ENCODE data around the gene SLC35G1.

The SLC35G1 gene

DNA sequence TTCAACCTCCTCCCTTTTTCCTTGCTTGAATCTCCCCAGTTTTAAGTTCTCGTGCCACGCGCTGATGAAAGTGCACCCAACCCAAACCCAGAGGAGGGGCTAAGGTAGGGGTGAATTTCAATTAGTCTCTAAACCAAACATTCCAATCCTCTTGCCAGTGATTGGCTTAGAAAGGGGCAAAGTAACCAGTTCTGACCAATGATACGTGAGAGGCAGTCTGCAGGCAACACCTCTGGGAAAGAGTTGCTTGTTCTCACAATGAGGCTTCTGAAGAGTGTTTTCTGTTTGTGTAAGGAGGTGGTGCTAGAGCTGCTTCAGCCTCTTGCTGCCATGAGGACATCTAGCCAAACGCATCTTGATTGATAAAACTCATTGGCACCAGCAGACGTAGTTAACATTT, 21.8 kb downstream of the SLC35G1 start:
- H3K36me3 Mint-ChIP-seq, result peaks cover 3% of the 10 kb centered on the region
- H3K9me3 Mint-ChIP-seq, result no peaks in the 10 kb centered on the region
- no peaks in the 10 kb centered on the region for H3K27me3 Mint-ChIP-seq
- H3K4me3 Mint-ChIP-seq, result no peak overlapping the region
- no peak overlapping the region for H3K27ac Mint-ChIP-seq
- H3K4me1 Mint-ChIP-seq, result peaks cover 4% of the 10 kb centered on the region

DNA sequence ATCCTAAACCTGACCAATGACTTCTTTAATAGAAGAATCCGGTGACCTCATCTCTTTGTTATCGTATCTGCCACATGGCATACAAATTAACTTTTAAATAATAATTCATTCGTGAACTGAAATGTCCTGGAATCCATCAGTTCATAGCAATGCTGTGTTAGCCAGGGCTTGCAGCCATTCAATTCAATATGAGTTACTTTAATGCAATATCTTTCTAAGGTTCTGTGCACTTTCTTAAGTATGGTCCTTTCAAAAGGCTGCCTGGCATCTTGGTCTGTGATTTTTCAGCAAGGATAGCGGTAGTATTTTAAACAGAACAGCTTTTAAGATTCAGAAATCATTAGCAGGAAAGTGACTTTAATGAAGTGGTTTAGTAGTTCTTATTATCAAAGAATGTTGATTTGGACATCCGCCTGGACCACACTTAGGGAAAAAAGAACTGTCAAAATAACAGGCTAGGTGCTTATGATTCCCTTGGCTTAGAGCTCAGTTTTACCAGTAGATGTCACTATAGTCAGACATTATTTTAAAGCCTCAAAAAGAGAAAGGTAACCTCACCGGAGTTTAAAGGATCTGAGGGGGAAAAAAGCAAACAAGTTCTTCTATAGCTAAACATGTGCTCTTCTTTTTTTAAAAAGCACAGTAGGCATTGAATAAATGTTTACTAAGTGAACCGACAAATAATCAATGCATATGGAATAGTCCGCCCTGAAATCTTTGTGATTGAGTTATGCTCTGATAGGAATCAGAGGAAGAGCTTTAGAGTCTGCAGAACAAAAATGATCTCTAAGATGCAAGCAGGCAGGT, 22.7 kb downstream of the SLC35G1 start:
- no peak overlapping the region for H3K4me3 Mint-ChIP-seq
- no peak overlapping the region for H3K27ac Mint-ChIP-seq
- no peaks in the 10 kb centered on the region for H3K27me3 Mint-ChIP-seq
- H3K9me3 Mint-ChIP-seq, result no peaks in the 10 kb centered on the region
- H3K36me3 Mint-ChIP-seq, result peaks cover 3% of the 10 kb centered on the region
- peaks cover 4% of the 10 kb centered on the region for H3K4me1 Mint-ChIP-seq

DNA sequence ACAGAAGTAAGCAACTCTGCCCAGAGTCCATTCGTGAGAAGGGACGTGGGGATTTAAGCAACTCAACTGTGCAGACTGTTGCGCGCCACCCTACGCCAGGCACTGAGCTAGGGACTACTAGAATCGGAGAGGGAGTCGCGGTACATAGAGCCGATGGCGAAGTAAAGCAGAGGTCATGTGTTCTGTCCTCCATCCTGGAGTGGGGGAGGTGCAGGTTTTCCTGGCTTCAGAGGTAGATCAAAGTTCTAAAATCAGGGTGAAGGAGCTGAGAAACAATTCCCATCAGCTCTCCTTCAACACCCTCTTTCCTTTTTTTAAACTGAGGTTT, 23.2 kb downstream of the SLC35G1 start:
- Mint-ChIP-seq H3K4me3 (no peak overlapping the region), H3K27me3 (no peaks in the 10 kb centered on the region), H3K36me3 (peaks cover 3% of the 10 kb centered on the region), H3K9me3 (no peaks in the 10 kb centered on the region), H3K4me1 (peaks cover 4% of the 10 kb centered on the region), H3K27ac (no peak overlapping the region)

DNA sequence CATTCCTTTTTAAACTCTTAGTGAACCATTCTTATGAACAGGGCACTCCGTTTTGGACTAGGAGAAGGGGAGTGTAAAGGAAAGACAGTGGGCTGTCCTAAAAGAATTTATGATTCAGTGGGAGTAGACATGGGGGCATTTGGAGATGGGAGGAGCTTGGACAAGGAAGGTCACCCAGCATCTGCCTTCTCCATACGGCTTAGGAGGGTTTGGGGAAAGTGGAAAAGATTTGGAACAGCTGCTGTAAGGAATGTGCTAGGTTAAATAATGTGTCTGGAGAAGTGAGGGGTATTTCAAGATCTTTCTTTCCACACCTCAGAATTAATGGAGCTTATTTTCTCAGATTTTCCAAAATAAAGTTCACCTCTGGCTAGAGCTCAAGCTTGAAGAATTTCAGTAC, 24.0 kb downstream of the SLC35G1 start:
- Mint-ChIP-seq H3K4me1 (peaks cover 4% of the 10 kb centered on the region), H3K4me3 (no peak overlapping the region), H3K27ac (no peak overlapping the region), H3K9me3 (no peaks in the 10 kb centered on the region), H3K27me3 (no peaks in the 10 kb centered on the region), H3K36me3 (peaks cover 1% of the 10 kb centered on the region)

DNA sequence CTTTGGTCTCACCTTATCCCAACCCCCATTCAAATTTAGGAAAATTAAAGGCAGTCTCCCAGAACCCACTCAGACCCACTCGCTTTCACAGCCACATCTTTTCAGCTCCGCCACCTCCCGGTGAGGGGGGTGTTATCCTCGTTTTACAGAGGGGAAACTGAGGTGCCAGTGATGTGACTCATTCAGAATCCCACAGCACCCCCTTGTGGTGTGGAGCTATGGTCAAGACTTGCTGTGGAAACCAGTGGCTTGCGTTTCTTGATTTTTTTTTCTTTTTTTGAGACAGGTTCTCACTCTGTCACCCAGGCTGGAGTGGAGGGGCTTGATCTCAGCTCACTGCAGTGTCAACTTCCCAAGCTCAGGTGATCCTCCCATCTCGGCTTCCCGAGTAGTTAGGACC, 27.6 kb downstream of the SLC35G1 start:
- H3K27ac Mint-ChIP-seq, result no peak overlapping the region
- no peak overlapping the region for H3K4me3 Mint-ChIP-seq
- peaks cover 4% of the 10 kb centered on the region for H3K36me3 Mint-ChIP-seq
- H3K4me1 Mint-ChIP-seq, result peaks cover 4% of the 10 kb centered on the region
- no peaks in the 10 kb centered on the region for H3K27me3 Mint-ChIP-seq
- no peaks in the 10 kb centered on the region for H3K9me3 Mint-ChIP-seq

DNA sequence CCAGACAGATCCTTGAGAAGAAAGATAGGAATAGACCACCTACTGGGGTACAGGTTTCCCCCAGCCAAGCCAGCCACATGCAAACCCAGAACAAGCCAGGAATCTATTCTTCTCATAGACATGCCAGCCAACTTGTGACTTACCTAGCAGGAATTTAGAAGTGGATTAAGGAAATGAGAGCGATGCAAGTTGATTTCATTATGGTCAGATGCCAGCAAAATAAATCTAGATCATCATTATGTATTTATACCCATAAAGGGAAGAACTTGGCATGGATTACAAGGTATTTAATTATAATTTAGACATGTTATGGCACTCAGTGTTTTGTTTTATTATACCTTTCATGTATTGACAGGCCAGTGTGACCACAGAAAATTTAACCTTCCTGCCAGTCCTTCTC, 32.8 kb downstream of the SLC35G1 start:
- Mint-ChIP-seq H3K36me3 (peaks cover 8% of the 10 kb centered on the region), H3K4me3 (no peak overlapping the region), H3K4me1 (no peaks in the 10 kb centered on the region), H3K27ac (no peak overlapping the region), H3K27me3 (no peaks in the 10 kb centered on the region), H3K9me3 (no peaks in the 10 kb centered on the region)

DNA sequence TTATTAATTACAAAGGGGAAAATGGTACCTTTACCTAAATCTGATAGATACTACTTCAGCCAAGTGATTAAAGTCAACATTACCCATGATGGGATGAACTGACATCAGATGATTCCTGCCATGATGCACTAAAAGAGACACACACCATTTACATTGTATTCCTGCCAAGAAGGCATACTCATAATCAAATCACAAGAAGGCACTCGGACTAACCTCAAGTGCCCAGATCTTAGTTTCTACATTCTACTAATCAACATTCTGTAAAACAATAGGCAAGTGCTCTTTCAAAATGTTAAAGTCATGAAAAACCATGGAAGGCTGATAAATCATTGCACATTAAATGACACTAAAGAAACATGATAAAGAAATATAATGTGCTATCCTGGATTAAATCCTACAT, 44.4 kb downstream of the SLC35G1 start:
- H3K9me3 Mint-ChIP-seq, result peaks cover 7% of the 10 kb centered on the region
- no peak overlapping the region for H3K27ac Mint-ChIP-seq
- peaks cover 2% of the 10 kb centered on the region for H3K27me3 Mint-ChIP-seq
- H3K4me3 Mint-ChIP-seq, result no peak overlapping the region
- H3K4me1 Mint-ChIP-seq, result no peaks in the 10 kb centered on the region
- H3K36me3 Mint-ChIP-seq, result no peaks in the 10 kb centered on the region

DNA sequence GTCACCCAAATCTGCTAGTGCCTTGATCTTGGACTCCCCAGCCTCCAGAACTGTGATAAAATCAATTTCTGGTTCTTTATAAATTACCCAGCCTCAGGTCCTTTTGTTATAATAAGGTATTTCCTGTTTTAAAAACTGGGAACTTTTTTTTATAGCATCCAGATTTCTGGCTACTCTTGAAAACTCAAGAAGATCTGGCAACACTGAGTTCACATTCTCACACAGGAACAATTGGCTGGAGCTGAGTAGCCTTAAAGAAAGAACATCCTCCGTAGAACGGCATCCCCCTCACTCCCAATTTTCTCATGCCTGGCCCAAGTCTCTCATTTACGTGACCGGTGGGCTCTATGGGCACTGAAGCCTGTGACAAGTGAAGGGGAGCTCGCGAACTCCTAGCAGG, 47.1 kb downstream of the SLC35G1 start:
- Mint-ChIP-seq H3K4me3 (no peak overlapping the region), H3K36me3 (no peaks in the 10 kb centered on the region), H3K9me3 (no peaks in the 10 kb centered on the region), H3K27ac (no peak overlapping the region), H3K27me3 (no peaks in the 10 kb centered on the region), H3K4me1 (no peaks in the 10 kb centered on the region)

DNA sequence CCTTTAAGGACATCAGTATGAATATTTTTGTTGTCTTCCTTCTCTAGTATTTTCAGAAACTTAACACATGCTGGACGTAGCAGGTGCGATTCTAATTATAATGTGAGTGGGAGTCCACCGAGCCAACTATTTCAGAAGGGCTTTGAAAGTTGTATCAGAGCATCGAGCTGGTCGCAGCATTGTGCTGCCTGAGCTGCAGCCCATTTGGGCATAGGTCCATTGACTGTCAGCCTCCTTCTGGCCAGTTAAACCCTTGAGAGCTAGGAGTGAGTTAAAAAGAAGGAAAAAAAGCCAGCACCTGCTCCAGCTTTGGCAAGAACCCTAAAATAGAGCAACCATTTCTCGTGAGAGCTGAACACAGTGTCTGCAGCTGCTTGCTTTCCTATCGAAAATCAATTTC, 47.8 kb downstream of the SLC35G1 start:
- Mint-ChIP-seq H3K9me3 (no peaks in the 10 kb centered on the region), H3K27ac (no peak overlapping the region), H3K27me3 (no peaks in the 10 kb centered on the region), H3K36me3 (no peaks in the 10 kb centered on the region), H3K4me1 (no peaks in the 10 kb centered on the region), H3K4me3 (no peak overlapping the region)

DNA sequence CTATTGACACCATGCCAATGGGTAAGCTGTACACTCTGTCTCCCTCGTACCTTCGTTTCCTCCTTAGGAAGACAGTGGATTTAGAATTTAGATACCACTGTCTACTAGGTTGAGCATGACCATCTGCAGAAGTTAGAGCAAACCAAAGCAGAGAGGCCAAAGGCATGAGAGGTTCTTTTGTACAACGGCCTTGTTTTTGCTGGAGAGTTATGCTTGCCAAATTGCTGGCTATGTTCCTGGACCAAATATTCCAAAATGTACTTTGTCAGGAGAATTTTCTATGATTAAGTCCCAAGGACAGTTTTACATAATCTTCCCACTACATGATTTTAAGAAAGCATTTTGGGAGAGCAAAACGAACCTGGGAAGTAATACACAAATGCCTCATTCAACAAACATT, 52.0 kb downstream of the SLC35G1 start:
- H3K36me3 Mint-ChIP-seq, result no peaks in the 10 kb centered on the region
- no peaks in the 10 kb centered on the region for H3K9me3 Mint-ChIP-seq
- no peaks in the 10 kb centered on the region for H3K4me1 Mint-ChIP-seq
- H3K27ac Mint-ChIP-seq, result no peak overlapping the region
- no peaks in the 10 kb centered on the region for H3K27me3 Mint-ChIP-seq
- H3K4me3 Mint-ChIP-seq, result no peak overlapping the region

DNA sequence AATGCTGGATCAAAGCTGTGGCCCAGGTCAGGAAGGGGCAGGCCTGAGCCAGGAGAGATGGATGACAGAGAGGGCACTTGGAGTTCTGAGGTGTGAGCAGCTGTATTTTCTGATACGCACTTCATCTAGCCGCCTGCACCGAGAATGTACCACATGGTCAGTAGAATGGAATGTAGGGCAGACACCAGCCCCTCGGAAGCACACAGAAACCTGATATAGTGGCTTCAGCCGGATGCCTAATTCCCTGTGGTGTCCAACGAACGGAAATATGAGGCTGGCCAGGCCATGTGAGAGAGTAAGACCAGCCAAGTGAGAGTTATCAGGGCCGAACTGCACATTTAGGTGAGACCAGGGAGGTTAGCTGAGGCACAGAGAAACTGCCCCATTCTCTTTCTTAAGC, 53.3 kb downstream of the SLC35G1 start:
- Mint-ChIP-seq H3K27me3 (no peaks in the 10 kb centered on the region), H3K27ac (no peak overlapping the region), H3K36me3 (peaks cover 2% of the 10 kb centered on the region), H3K4me3 (no peak overlapping the region), H3K9me3 (no peaks in the 10 kb centered on the region), H3K4me1 (no peaks in the 10 kb centered on the region)

DNA sequence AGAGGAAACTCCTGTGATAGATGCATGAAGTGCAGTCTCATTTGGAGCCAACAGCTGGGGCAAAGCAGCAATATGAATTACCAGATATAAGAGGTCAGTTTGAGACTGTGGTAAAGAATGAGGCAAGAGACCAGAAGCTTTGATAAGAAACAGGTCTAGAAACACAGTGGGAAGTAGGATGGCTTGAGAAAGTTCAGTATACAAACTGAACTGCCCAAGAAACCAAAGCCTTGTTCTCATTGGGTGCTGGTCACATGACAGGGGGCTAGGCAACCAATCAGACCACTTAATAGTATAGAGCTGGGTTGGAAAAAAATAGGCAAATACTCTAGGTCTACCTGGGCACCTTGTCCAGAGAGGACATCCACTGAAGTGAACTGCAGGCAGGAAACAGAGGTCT, 53.7 kb downstream of the SLC35G1 start:
- Mint-ChIP-seq H3K27ac (no peak overlapping the region), H3K27me3 (no peaks in the 10 kb centered on the region), H3K4me1 (no peaks in the 10 kb centered on the region), H3K36me3 (peaks cover 2% of the 10 kb centered on the region), H3K4me3 (no peak overlapping the region), H3K9me3 (no peaks in the 10 kb centered on the region)

DNA sequence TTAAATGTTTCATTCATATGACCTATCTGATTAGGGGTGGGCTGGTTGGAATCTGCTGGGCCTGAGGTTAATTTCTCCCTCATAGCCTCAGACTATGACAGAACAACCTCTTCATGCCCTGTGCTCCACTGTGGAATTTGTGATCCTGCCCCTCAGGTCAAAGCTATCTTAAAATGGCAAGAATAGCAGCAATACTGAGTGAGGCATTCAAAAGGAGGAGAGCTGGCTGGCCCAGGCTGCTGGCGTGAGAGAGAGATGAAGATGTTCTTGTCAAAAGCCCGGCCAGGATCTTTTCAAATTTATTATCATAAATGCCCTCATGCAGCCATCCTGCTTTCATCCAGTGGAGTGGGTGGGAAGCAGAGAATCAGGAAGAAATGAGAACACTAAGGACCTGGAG, 58.1 kb downstream of the SLC35G1 start:
- Mint-ChIP-seq H3K27ac (no peak overlapping the region), H3K27me3 (no peaks in the 10 kb centered on the region), H3K9me3 (no peaks in the 10 kb centered on the region), H3K36me3 (peaks cover 2% of the 10 kb centered on the region), H3K4me1 (no peaks in the 10 kb centered on the region), H3K4me3 (no peak overlapping the region)

Measured in activated naive CD4-positive, alpha-beta T cell treated with anti-CD3 and anti-CD28 coated beads, Interleukin-2, amount 50 U/mL, for 24 hours (primary cell).